BLaER1 (cell line): ENCODE results near the gene SAP30BP.

ENCODE experiments used
- H3K27ac ChIP-seq: shearing (Covaris generic); formaldehyde crosslinking; 2 replicates; pipeline ENCODE4 v1.8.1; 2022
- H3K27me3 ChIP-seq: shearing (Covaris generic); formaldehyde crosslinking; 2 replicates; pipeline ENCODE4 v1.8.1; 2022
- H3K36me3 ChIP-seq: shearing (Covaris generic); formaldehyde crosslinking; 2 replicates; pipeline ENCODE4 v1.8.1; 2022
- H3K4me1 ChIP-seq: shearing (Covaris generic); formaldehyde crosslinking; 2 replicates; pipeline ENCODE4 v1.8.1; 2022
- H3K4me2 ChIP-seq: shearing (Covaris generic); formaldehyde crosslinking; 2 replicates; pipeline ENCODE4 v1.8.1; 2022
- H3K4me3 ChIP-seq: shearing (Covaris generic); formaldehyde crosslinking; 2 replicates; pipeline ENCODE4 v1.8.1; 2022
- H3K9ac ChIP-seq: shearing (Covaris generic); formaldehyde crosslinking; 2 replicates; pipeline ENCODE4 v1.8.1; 2022
- H3K9me3 ChIP-seq: shearing (Covaris generic); formaldehyde crosslinking; 2 replicates; pipeline ENCODE4 v1.8.1; 2022
- H4K20me1 ChIP-seq: shearing (Covaris generic); formaldehyde crosslinking; 2 replicates; pipeline ENCODE4 v1.8.1; 2022
- Cebpa-rat ChIP-seq: shearing (Covaris generic); IDR thresholded peaks from 2 replicates; pipeline ENCODE4 v1.8.1; 2022

The SAP30BP gene

DNA sequence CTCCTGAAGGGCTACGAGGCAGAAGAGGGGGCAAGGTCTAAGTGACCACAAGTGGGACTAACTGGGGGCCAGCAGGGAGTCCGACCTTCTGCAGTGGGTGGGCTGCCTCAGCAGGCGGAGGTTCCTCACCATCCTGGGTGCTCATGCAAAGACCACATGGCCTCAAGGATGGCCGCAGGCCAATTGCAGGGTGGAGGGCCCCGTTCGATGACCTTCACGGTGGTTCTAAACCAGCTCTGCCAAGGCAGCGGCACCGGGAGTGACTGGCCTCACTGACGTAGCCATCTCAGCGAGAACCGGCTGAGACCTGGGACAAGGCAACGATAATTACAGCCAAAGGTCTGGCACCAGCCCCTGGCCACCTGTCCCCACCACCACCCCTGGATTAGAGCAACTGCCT lies 28.2 kb upstream of the SAP30BP start:
- Histone ChIP-seq H3K9ac (no peak overlapping the region), H3K4me3 (no peak overlapping the region), H4K20me1 (peaks cover 39% of the 10 kb centered on the region), H3K9me3 (no peaks in the 10 kb centered on the region), H3K27me3 (peaks cover 20% of the 10 kb centered on the region; the same call in 1 of the 2 replicates), H3K36me3 (peaks cover 31% of the 10 kb centered on the region; the same call in 1 of the 2 replicates), H3K4me1 (peaks cover 67% of the 10 kb centered on the region), H3K4me2 (peak overlapping the region; percentile 92), H3K27ac (no peak overlapping the region)
- TF ChIP-seq Cebpa-rat = no peak

DNA sequence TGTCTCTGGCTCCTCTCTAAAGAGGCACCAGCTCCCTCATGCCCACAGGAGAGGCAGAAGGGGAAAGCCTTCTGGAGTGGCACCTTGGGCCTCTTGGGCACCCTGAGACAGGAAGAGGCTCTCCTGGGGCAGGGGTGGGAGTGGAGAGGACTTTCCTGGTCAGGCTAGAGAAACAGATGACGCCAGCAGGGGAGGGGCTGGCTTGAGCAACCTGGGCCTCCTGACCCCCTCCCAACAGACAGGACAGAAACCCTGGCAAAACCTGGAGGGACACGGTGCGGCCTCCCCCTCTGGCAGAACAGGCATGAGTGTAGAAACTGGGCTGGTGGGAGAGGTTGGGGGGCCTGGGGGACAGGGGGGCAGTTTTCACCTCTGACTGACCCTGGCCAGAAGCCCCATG lies 27.8 kb upstream of the SAP30BP start:
- Histone ChIP-seq H4K20me1 (peaks cover 35% of the 10 kb centered on the region), H3K27me3 (peaks cover 20% of the 10 kb centered on the region; the same call in 1 of the 2 replicates), H3K4me3 (no peak overlapping the region), H3K9me3 (no peaks in the 10 kb centered on the region), H3K9ac (no peak overlapping the region), H3K36me3 (peaks cover 31% of the 10 kb centered on the region; the same call in 1 of the 2 replicates), H3K27ac (no peak overlapping the region), H3K4me2 (peak overlapping the region; percentile 92), H3K4me1 (peaks cover 62% of the 10 kb centered on the region)
- no peak for TF ChIP-seq Cebpa-rat

DNA sequence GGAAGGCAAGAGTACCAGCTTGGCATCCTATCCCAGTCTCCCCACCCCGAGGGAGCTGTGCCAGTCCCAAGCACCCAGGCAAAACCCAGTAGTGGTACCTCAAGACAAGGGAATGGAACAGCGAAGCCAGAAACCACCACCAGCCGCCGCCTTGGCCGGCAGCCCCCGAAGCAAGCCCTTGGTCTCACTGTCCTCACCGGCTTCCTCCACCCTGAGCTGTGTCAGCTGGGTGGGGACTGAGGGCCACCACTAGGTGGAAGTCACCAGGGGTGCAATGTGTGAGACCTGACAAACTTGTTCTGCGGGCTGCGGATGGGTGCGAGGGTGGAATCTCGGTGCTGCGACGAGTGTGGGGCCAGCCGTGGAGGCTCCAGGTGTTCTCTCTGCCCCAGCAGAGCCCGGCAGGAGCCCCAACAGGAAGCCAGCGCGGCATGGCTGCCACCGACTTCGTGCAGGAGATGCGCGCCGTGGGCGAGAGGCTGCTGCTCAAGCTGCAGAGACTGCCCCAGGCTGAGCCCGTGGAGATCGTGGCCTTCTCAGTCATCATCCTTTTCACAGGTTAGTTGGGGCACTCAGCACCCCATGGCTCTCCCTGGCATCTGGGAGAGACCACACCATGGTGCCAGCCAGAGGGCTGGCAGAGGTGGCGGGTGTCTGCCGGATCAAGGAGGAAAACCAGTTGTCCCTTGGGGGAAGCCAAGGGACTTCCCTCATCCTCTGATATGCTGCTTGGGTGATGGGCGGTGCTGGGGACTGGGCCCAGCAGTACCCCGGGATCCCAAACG lies 27.2 kb upstream of the SAP30BP start:
- Histone ChIP-seq H3K27ac (peak overlapping the region; percentile 41; the same call in 1 of the 2 replicates), H3K27me3 (peaks cover 20% of the 10 kb centered on the region; the same call in 1 of the 2 replicates), H3K4me1 (peaks cover 58% of the 10 kb centered on the region), H3K9me3 (no peaks in the 10 kb centered on the region), H4K20me1 (peaks cover 29% of the 10 kb centered on the region), H3K4me2 (peak overlapping the region; percentile 92), H3K36me3 (peaks cover 31% of the 10 kb centered on the region; the same call in 1 of the 2 replicates), H3K4me3 (peak overlapping the region; percentile 34), H3K9ac (peak overlapping the region; percentile 48)
- TF ChIP-seq Cebpa-rat = no peak

DNA sequence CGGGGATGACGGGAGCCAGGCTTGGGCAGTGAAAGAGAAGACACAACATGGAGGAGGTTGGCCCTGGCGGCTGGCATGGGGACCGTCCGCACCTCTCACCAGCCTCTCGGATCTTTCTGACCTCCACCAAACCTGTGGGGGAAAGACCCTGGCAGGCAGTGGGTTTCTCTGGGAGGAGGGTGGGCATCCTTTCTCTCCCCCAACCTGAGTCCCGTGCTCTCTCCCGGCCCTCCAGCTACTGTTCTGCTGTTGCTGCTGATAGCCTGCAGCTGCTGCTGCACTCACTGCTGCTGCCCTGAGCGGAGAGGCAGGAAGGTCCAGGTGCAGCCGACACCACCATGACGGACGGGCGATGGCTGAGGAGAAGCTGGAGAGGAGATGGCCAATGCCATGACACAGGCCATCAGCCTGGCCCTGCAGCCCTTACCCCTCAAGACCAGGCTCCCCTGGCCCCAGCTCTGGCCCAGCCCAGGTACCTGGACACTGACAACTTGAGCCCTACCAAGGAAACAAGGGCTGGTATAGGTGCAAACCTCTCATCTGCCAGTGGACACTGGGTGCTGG lies 26.5 kb upstream of the SAP30BP start:
- Histone ChIP-seq H3K9me3 (no peaks in the 10 kb centered on the region), H4K20me1 (peaks cover 22% of the 10 kb centered on the region), H3K9ac (peak overlapping the region; percentile 48), H3K4me3 (peak overlapping the region; percentile 34), H3K36me3 (peaks cover 34% of the 10 kb centered on the region; the same call in 1 of the 2 replicates), H3K27ac (0 out of 2 replicates have a peak overlapping the region, but pooled peaks have one; percentile 41), H3K4me2 (peak overlapping the region; percentile 92), H3K27me3 (peaks cover 20% of the 10 kb centered on the region; the same call in 1 of the 2 replicates), H3K4me1 (peaks cover 58% of the 10 kb centered on the region)
- no peak for TF ChIP-seq Cebpa-rat

DNA sequence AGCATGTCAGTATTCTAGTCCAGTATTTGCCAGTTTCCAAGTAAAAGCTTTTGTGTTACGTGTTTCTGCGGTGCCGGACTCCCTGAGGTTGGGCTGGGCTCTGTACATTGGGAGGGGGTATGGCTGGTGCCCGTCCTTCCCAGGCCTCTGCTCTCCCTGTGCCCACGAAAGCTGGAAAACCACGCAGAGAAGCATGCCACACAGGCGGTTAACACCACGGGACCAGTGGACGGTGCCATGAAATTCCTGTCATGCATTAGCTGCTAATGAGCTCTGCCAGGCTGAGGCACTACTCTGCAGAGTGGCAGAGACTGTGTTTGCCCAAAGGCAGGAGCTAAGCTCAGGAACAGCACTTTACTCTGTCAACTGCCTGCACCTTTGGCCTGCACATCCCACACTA lies 25.8 kb upstream of the SAP30BP start:
- Histone ChIP-seq H4K20me1 (peaks cover 15% of the 10 kb centered on the region), H3K27ac (no peak overlapping the region), H3K9ac (no peak overlapping the region), H3K4me1 (peaks cover 58% of the 10 kb centered on the region), H3K27me3 (peaks cover 13% of the 10 kb centered on the region; the same call in 1 of the 2 replicates), H3K36me3 (peaks cover 38% of the 10 kb centered on the region; the same call in 1 of the 2 replicates), H3K9me3 (no peaks in the 10 kb centered on the region), H3K4me3 (no peak overlapping the region), H3K4me2 (peak overlapping the region; percentile 92; the same call in 1 of the 2 replicates)
- TF ChIP-seq Cebpa-rat = no peak

DNA sequence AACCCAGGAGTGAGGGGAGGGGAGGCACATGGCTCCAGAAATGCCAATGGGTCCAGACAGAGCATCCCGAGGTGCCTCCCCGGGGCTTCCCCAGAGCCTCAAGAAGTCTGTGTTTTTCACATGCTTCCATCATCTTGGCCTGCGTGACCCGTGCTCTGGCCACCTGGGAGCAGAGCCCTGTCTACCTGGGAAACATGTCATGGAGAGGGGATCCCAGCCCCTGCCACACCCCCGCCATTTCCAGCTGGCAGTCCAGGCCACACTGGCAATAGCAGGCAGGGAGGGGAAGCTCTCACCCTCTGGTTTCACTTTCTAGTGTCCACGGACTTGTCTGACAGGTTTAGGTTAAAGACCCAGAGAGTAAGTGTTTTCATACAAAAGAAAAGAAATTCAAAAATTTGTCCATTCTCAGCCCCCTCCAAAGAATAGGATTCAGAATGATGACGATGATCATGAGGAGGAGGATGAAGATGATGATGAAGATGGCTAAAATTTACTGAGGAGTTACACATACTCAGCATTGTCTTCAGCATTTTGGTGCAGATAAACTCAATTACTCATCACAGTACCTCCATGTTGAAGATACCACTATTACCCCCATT lies 24.9 kb upstream of the SAP30BP start:
- Histone ChIP-seq H3K9me3 (no peaks in the 10 kb centered on the region), H3K9ac (no peak overlapping the region), H3K4me1 (peaks cover 52% of the 10 kb centered on the region), H4K20me1 (peaks cover 12% of the 10 kb centered on the region; the same call in 1 of the 2 replicates), H3K27me3 (peaks cover 4% of the 10 kb centered on the region; the same call in 1 of the 2 replicates), H3K27ac (no peak overlapping the region), H3K4me3 (no peak overlapping the region), H3K4me2 (no peak overlapping the region), H3K36me3 (peaks cover 44% of the 10 kb centered on the region; the same call in 1 of the 2 replicates)
- no peak for TF ChIP-seq Cebpa-rat

DNA sequence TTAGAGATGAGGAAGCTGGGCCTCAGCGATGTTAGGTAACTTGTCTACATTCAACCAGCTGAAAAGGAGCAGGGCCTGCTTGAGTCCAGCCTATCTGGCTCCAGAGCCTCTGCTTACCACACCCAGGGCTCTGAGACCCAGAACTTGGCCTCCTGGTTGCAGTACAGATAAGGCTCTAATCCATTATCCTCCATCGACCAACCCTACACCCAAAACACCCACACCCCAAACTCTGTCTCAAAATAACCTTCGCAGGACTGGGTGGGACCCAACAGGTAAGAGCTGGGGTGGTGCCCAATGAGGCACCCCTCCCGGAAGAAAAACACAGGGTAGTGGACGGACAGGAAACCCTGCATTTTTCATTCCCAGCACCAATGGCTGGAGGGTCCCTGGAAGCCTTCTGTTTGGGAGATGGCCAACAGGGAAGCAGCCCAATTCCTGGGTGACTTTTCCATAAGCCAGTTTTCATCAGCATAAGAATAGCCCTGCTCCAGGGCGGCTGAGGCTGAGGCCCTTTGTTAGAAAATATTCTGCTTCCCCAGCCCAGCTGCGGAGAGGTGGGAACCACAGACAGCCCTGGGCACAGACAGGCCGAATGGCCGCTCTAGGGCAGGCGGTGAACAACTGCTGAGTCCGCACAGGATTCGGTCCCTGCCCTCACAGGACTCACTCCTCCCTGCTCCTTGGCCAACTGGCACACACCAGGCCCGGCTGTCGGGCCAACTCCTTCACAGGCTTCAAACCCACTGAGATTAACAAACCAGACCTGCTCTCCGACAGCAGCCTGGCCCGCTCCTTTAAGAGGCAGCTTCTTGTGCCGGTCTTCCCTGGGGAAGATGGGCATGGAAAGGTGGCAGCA lies 24.1 kb upstream of the SAP30BP start:
- Histone ChIP-seq H4K20me1 (peaks cover 12% of the 10 kb centered on the region; the same call in 1 of the 2 replicates), H3K4me3 (no peak overlapping the region), H3K27ac (no peak overlapping the region), H3K4me1 (peaks cover 47% of the 10 kb centered on the region), H3K9me3 (no peaks in the 10 kb centered on the region), H3K27me3 (no peaks in the 10 kb centered on the region), H3K4me2 (no peak overlapping the region), H3K36me3 (peaks cover 46% of the 10 kb centered on the region; the same call in 1 of the 2 replicates), H3K9ac (no peak overlapping the region)
- no peak for TF ChIP-seq Cebpa-rat

DNA sequence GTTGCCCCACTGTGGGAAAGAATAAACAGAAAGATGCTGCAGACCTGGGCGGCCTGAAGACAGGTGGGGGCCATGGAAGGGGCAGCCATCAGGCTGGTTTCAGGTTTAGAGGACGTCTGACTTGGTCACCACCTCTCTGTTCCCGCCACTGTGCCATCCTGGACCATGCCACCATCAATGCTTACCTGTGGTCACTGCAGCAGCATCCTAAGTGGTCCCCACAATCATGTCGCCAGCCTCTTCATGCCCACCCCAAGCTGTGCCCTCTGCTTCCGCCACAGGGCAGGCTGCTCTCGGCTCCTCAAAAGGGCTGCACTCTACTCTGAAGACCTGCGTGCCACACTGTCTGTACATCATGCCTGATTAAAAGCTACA lies 23.5 kb upstream of the SAP30BP start:
- Histone ChIP-seq H3K27ac (no peak overlapping the region), H3K36me3 (peaks cover 48% of the 10 kb centered on the region), H4K20me1 (peaks cover 12% of the 10 kb centered on the region; the same call in 1 of the 2 replicates), H3K27me3 (no peaks in the 10 kb centered on the region), H3K4me1 (peaks cover 47% of the 10 kb centered on the region), H3K9me3 (no peaks in the 10 kb centered on the region), H3K9ac (no peak overlapping the region), H3K4me3 (no peak overlapping the region), H3K4me2 (no peak overlapping the region)
- no peak for TF ChIP-seq Cebpa-rat

DNA sequence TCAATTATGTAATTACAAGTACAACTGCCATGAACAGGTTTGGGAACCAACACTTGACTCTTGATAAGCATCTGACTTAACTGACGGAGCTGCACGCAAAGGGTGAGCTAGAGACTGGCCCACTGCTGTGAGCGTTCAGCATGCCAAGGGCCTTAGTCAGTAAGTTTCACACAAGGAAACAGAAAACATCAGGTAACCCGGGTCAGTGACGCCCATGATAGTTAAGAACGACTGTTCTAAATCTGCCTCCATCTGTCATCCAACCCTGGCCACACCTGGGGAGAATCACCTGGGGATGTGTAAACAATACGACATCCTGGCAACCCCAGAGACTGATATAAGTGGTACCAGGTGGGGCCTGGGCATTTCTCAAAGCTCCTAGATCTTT lies 21.6 kb upstream of the SAP30BP start:
- TF ChIP-seq Cebpa-rat = no peak
- H3K27me3 ChIP-seq = no peaks in the 10 kb centered on the region
- no peaks in the 10 kb centered on the region for H3K9me3 ChIP-seq
- H3K4me1 ChIP-seq = peaks cover 29% of the 10 kb centered on the region
- peak overlapping the region; percentile 62 for H3K4me2 ChIP-seq
- H3K4me3 ChIP-seq = no peak overlapping the region
- H3K27ac ChIP-seq = peak overlapping the region; percentile 82
- peaks cover 4% of the 10 kb centered on the region; the same call in 1 of the 2 replicates for H4K20me1 ChIP-seq
- peak overlapping the region; percentile 48; the same call in 1 of the 2 replicates for H3K9ac ChIP-seq
- peaks cover 61% of the 10 kb centered on the region for H3K36me3 ChIP-seq
